Peyer's patch (tissue), 4 donors: Measurements from ENCODE around the gene KPNA2.

Experiments
- CTCF ChIP-seq, 6 experiments: fragments of 450-650 bp in 4 of 6; fragments of 200-600 bp in 2 of 6; sonication (generic) in 1 of 6; IDR thresholded peaks; one replicate each; pipeline ENCODE4 v1.5.1; 2017 to 2019; ENCODE audit warnings: antibody characterized with exemption in 6 of 6, mild to moderate bottlenecking in 3 of 6, moderate library complexity in 1 of 6
- POLR2A ChIP-seq, 2 donors: fragments of 450-650 bp; IDR thresholded peaks; one replicate each; pipeline ENCODE4 v1.5.1; 2017; ENCODE audit warnings: antibody characterized with exemption in 2 of 2, mild to moderate bottlenecking in 2 of 2, moderate library complexity in 2 of 2

GRCh38 chr17:67993998-67994361 is 41.6 kb upstream of the KPNA2 start:
- no peak for TF ChIP-seq CTCF (IDR thresholded peaks at IDR 0.05)
- TF ChIP-seq POLR2A (IDR thresholded peaks at IDR 0.05), result peak; percentile 3 to 31
